ENCODE measurements around the gene ATP1A3.

The ATP1A3 gene

GRCh38 chr19:41984961-41985360 is 9.1 kb downstream of the ATP1A3 start:
- no peak for DNase-seq

- no peak for DNase-seq
Measured at GRCh38 chr19:41981724-41982123, 12.3 kb downstream of the ATP1A3 start.

- no peak for DNase-seq
Measured at GRCh38 chr19:41978470-41978869, 15.6 kb downstream of the ATP1A3 start.

GRCh38 chr19:41977916-41978315 is 16.1 kb downstream of the ATP1A3 start:
- no peak for DNase-seq

GRCh38 chr19:41974652-41975051 is 19.4 kb downstream of the ATP1A3 start:
- DNase-seq: no peak

- DNase-seq: no peak
Measured at GRCh38 chr19:41971363-41971762, 22.7 kb downstream of the ATP1A3 start.

GRCh38 chr19:41969772-41970458 is 24.1 kb downstream of the ATP1A3 start:
- no peak for DNase-seq

GRCh38 chr19:41968751-41969595 is 25.1 kb downstream of the ATP1A3 start:
- DNase-seq: no peak

- no peak for DNase-seq
Measured at GRCh38 chr19:41967054-41967783, 26.8 kb downstream of the ATP1A3 start.

GRCh38 chr19:41965106-41965505 is 28.9 kb downstream of the ATP1A3 start:
- DNase-seq: no peak

- DNase-seq: no peak
Measured at GRCh38 chr19:41960973-41961372, 33.1 kb downstream of the ATP1A3 start.

GRCh38 chr19:41959056-41960053 is 34.7 kb downstream of the ATP1A3 start, which contains the start of gene RABAC1:
Gene RABAC1, minus strand, starts transcription at chr19:41959321. Its CDS starts 29 bp downstream, at chr19:41959292.
- DNase-seq: peak; percentile 26 to 90 (median 76)

GRCh38 chr19:41958367-41959055 is 35.5 kb downstream of the ATP1A3 start:
- DNase-seq: peak in 12 of 14 donors; percentile 5 to 44 (median 30)

- DNase-seq: peak in 9 of 14 donors; percentile 5 to 62 (median 17)
Measured at GRCh38 chr19:41957838-41958366, 36.1 kb downstream of the ATP1A3 start.

- DNase-seq: peak in 1 of 14 donors; percentile 3
Measured at GRCh38 chr19:41957161-41957837, 36.7 kb downstream of the ATP1A3 start.

- no peak for DNase-seq
Measured at GRCh38 chr19:41956621-41957020, 37.4 kb downstream of the ATP1A3 start.

- DNase-seq: no peak
Measured at GRCh38 chr19:41955521-41955920, 38.5 kb downstream of the ATP1A3 start.

- DNase-seq: peak in 11 of 14 donors; percentile 9 to 72 (median 42)
Measured at GRCh38 chr19:41951686-41952172, 42.3 kb downstream of the ATP1A3 start.

- DNase-seq: no peak
Measured at GRCh38 chr19:41947091-41947490, 46.9 kb downstream of the ATP1A3 start.
